HG02571 (cell line): ENCODE measurements around the gene OST4.

Source experiments
- ATAC-seq: cut with Tn5 transposase; IDR thresholded peaks from one replicate; pipeline ENCODE4 v1.9.1; 2021; ENCODE audit warnings: mild to moderate bottlenecking, moderate library complexity; ENCODE audit not compliant: unreplicated experiment

Gene OST4

GRCh38 chr2:27054721-27055120, 16.7 kb downstream of the OST4 start:
- no peak for ATAC-seq

DNA sequence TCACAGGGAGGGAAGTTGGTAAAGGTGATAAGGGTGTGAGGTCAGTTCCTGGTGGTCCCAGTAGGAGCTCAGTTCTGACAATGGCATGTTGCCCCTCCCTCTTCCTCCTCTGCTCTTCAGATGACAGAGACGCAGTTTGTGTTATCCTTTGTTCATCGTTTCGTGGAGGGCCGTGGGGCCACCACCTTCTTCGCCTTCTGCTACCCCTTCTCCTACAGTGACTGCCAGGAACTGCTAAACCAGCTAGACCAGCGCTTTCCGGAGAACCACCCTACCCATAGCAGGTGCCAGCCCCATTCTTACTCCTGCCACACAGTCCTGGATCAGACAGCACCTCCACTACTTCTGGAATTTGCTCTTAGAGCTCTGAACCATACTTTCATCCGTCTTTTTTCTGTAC, 17.7 kb downstream of the OST4 start:
- ATAC-seq: no peak

GRCh38 chr2:27053321-27053720, 18.1 kb downstream of the OST4 start:
- no peak for ATAC-seq

GRCh38 chr2:27051902-27052645, 19.4 kb downstream of the OST4 start:
- ATAC-seq: no peak

DNA sequence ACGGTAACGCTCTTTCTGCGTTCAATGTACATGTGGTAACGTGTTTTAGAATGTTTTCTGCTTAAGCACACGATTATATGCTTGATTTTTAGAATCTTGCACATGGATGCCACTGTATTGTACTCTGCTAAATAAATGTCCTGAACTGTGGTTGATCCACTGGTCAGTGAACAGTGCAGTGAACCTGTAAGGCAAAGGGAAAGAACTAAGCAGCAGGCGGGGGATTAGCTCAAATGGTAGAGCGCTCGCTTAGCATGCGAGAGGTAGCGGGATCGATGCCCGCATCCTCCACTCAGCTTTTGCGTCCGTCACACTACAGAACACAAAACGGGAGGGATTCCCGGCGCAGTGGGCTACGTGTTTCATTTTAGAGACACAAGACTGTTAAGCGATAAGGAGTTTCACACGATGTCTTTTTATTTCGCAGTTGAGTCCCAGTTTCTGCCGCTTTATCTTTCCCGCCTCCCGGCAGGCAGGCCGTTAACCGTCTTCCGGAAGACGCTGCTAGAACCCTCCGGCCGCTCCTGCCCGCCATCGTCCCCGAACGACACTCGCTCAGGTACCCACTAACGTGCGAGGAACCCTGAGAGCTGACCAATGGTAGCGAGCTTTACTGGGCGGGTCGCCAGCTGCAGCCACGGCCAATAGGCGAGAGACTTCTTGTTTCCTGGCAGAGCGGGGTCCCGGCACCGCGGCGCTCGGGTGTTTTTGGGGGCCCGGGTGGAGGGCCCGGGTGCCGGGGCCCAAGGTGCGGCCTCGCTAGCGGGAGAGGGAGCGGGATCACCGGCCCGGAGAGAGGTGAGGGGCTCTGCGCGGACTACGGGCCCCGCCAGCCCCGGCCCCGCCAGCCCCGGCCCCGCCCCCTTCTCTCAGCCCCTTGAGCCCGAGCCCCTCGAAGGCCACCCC, 20.2 kb downstream of the OST4 start, which contains the start of gene AGBL5:
Gene AGBL5 (plus strand): TSS at position 673 of the 906 bp plus-strand sequence. CDS start 1,291 bp downstream, outside the sequence.
- ATAC-seq: peak; percentile 66

DNA sequence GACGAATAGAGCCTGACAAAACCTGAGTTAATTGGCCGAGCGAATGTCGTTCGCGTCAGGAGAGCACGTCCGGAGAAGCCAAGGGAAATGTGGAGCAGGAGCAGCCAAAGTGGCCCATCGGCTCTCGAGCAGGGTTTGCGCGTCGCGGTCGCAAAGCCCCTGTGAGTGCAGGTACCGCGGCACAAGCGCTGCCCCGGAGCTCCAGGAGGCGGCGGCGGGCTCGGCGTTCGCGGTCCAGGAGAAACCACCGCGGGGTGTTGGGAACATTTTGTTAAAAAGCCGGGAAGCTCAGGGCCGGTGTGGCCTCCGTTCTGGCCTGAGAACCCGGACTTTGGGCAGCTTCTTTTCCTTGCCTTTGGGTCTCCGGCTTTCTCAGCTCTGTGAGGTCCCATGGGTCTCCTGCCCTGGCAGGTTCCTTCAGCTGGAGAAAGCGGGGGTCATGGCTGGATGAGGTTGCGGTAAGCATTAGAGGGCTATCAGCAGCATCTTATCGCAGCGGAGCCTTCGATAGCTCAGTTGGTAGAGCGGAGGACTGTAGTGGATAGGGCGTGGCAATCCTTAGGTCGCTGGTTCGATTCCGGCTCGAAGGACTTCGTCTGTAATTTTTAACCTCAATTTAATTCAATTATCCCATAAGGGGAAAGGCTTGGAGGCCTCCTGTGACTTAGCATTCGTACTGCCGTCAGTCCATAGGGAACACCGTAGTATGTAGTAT, 21.0 kb downstream of the OST4 start:
- peak; percentile 46 for ATAC-seq

GRCh38 chr2:27049422-27050280, 21.8 kb downstream of the OST4 start:
- ATAC-seq: peak; percentile 21

- no peak for ATAC-seq
Measured at GRCh38 chr2:27042985-27043634, 28.3 kb downstream of the OST4 start.

DNA sequence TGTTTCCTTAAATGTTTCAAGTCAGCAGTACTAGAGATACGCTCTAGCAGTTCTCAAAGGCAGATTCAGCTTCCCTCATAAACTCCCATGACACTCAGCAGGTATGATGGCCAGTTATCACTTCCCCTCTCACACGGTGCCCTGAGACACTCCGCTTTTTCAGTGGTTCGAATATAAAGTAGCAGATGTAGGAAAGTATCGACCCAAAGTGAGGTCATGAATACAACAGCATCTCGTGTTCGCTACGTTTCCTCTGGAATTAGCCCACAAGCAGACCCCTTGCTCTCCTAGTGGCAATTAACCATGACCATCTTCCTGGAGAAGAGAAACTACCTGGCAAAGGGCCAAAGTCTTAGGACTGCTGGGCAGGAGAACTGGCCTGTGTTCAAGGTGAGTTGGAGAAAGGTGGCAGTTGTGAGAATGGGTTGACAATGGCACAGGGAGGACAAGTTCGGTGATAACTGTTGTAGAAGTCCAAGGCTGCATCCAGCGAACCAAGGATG, 29.2 kb downstream of the OST4 start:
- ATAC-seq: no peak

- no peak for ATAC-seq
Measured at GRCh38 chr2:27041752-27042151, 29.7 kb downstream of the OST4 start.

GRCh38 chr2:27040282-27040681, 31.2 kb downstream of the OST4 start:
- ATAC-seq: no peak

- no peak for ATAC-seq
Measured at GRCh38 chr2:27039871-27040270, 31.6 kb downstream of the OST4 start.

GRCh38 chr2:27039426-27039825, 32.0 kb downstream of the OST4 start:
- ATAC-seq: no peak

DNA sequence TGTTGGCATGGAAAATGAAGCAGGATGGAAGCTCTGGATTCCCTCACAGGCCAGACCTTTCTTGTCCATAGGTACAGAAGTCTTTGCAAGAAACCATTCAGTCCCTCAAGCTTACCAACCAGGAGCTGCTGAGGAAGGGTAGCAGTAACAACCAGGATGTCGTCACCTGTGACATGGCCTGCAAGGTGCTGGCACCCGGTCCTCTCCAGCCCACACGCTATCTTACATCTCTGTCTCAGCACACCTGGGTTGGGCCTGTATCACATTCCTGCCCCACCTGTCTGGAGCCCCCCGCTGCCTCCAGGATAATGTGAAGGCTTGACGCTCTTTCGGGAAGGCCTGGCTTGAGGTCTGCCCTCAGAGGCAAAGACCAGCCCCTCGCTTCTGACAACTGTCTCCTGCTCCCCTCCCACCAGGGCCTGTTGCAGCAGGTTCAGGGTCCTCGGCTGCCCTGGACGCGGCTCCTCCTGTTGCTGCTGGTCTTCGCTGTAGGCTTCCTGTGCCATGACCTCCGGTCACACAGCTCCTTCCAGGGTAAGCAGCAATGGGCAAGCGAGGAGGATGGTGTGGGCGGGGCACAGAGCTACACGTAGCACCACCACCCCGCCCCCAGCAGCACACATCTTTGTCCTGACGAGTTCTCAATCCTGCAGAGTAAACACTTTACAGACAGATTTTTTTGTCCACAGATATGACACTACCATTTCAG, 32.7 kb downstream of the OST4 start:
- no peak for ATAC-seq

DNA sequence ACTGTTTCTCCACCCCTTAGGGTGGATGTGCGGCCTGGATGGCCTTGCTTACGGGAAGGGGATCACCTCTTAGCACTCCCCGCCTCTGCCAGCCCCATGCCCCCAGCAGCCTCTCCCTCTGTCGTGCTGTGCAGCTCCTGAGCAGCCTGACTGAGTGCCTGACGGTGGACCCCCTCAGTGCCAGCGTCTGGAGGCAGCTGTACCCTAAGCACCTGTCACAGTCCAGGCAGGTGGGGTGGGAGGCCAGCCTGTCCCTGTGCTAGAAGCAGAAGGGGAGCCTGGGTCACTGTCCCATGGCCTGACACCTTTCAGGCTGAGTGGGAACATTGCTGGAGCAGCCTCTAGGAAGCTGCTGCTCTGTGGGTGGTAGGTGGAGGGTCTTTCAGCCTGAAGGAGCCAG, 33.4 kb downstream of the OST4 start:
- no peak for ATAC-seq

GRCh38 chr2:27033253-27033852, 38.1 kb downstream of the OST4 start:
- ATAC-seq: peak; percentile 3

GRCh38 chr2:27032495-27033252, 38.8 kb downstream of the OST4 start, which contains the start of gene TMEM214:
Gene TMEM214, plus strand, starts transcription at chr2:27032965. Its CDS starts 51 bp downstream, at chr2:27033016.
- ATAC-seq: peak; percentile 95

- no peak for ATAC-seq
Measured at GRCh38 chr2:27029051-27029450, 42.4 kb downstream of the OST4 start.
